NCI-H526 treated with DMSO at 0.1 percent for 48 hours (cell line): ENCODE results near the gene SHISA8.
"Not testable (repeated sequence)": the region's sequence is repeated elsewhere in the genome, so short reads cannot be mapped to it uniquely, and the experiment has no call there.

ENCODE experiments used
- DNase-seq: peaks from one replicate; lab custom pipeline; 2025; lab: John Stamatoyannopoulos, UW

Gene SHISA8

GRCh38 chr22:41915035-41915785, at the start of gene SHISA8:
Gene SHISA8 (minus strand): TSS chr22:41915074. CDS start chr22:41914667, 407 bp downstream.
- no peak for DNase-seq

- no peak for DNase-seq
Observed at GRCh38 chr22:41964112-41964491, 49.2 kb upstream of the SHISA8 start.

- no peak for DNase-seq
Observed at GRCh38 chr22:41963453-41964111, 48.7 kb upstream of the SHISA8 start.

GRCh38 chr22:41957941-41958556, 43.2 kb upstream of the SHISA8 start:
- no peak for DNase-seq

GRCh38 chr22:41952713-41953112, 37.8 kb upstream of the SHISA8 start:
- DNase-seq, result no peak

GRCh38 chr22:41951898-41952474, 37.1 kb upstream of the SHISA8 start, which contains the start of gene SMIM45:
Gene SMIM45 (plus strand): TSS chr22:41952150.
- no peak for DNase-seq

- no peak for DNase-seq
Observed at GRCh38 chr22:41949297-41949965, 34.6 kb upstream of the SHISA8 start.

GRCh38 chr22:41948928-41949296, 34.0 kb upstream of the SHISA8 start:
- not testable (repeated sequence) for DNase-seq

GRCh38 chr22:41948142-41948541, 33.3 kb upstream of the SHISA8 start:
- no peak for DNase-seq

- no peak for DNase-seq
Observed at GRCh38 chr22:41947424-41948080, 32.7 kb upstream of the SHISA8 start.

- DNase-seq, result peak; percentile 88
Observed at GRCh38 chr22:41946629-41947423, 32.0 kb upstream of the SHISA8 start, which contains the start of gene CENPM. Gene CENPM (minus strand): TSS chr22:41947152. CDS start chr22:41947076, 76 bp downstream.

- DNase-seq, result no peak
Observed at GRCh38 chr22:41943661-41944209, 28.9 kb upstream of the SHISA8 start.

GRCh38 chr22:41940832-41941765, 26.2 kb upstream of the SHISA8 start:
- peak; percentile 16 for DNase-seq

GRCh38 chr22:41939981-41940831, 25.3 kb upstream of the SHISA8 start:
- peak; percentile 14 for DNase-seq

GRCh38 chr22:41936894-41937169, 22.0 kb upstream of the SHISA8 start:
- no peak for DNase-seq

- no peak for DNase-seq
Observed at GRCh38 chr22:41935509-41935908, 20.6 kb upstream of the SHISA8 start.

- DNase-seq, result no peak
Observed at GRCh38 chr22:41935015-41935351, 20.1 kb upstream of the SHISA8 start.

GRCh38 chr22:41934284-41935014, 19.6 kb upstream of the SHISA8 start:
- DNase-seq, result no peak
